Mucosa of stomach (tissue), 1 donor: ENCODE measurements around the gene HPDL.

Experiments
- H3K27me3 ChIP-seq: one replicate; pipeline ENCODE4 v1.7.0; 2013; ENCODE audit warnings: mild to moderate bottlenecking, low read length; ENCODE audit not compliant: control insufficient read depth, insufficient read depth
- H3K36me3 ChIP-seq: one replicate; pipeline ENCODE4 v1.7.0; 2013; ENCODE audit warnings: low read length; ENCODE audit not compliant: control insufficient read depth, insufficient read depth
- H3K4me1 ChIP-seq: one replicate; pipeline ENCODE4 v1.7.0; 2013; ENCODE audit warnings: mild to moderate bottlenecking, low read length; ENCODE audit not compliant: control insufficient read depth, insufficient read depth
- H3K4me3 ChIP-seq: one replicate; pipeline ENCODE4 v1.7.0; 2013; ENCODE audit warnings: low read length
- H3K9ac ChIP-seq: one replicate; pipeline ENCODE4 v1.7.0; 2013; ENCODE audit warnings: mild to moderate bottlenecking, low read length, moderate library complexity
- H3K9me3 ChIP-seq: one replicate; pipeline ENCODE4 v1.7.0; 2013; ENCODE audit warnings: mild to moderate bottlenecking, low read length, moderate library complexity; ENCODE audit not compliant: control insufficient read depth
- donor health status: Pancreatic carcinoma.

Gene HPDL

GRCh38 chr1:45303520-45304310 is 23.0 kb upstream of the HPDL start:
- H3K4me1 ChIP-seq = peaks cover 10% of the 10 kb centered on the region
- H3K27me3 ChIP-seq = no peaks in the 10 kb centered on the region
- peak overlapping the region; percentile 79 for H3K9ac ChIP-seq
- no peaks in the 10 kb centered on the region for H3K9me3 ChIP-seq
- H3K4me3 ChIP-seq = peak overlapping the region; percentile 68
- no peaks in the 10 kb centered on the region for H3K36me3 ChIP-seq

DNA sequence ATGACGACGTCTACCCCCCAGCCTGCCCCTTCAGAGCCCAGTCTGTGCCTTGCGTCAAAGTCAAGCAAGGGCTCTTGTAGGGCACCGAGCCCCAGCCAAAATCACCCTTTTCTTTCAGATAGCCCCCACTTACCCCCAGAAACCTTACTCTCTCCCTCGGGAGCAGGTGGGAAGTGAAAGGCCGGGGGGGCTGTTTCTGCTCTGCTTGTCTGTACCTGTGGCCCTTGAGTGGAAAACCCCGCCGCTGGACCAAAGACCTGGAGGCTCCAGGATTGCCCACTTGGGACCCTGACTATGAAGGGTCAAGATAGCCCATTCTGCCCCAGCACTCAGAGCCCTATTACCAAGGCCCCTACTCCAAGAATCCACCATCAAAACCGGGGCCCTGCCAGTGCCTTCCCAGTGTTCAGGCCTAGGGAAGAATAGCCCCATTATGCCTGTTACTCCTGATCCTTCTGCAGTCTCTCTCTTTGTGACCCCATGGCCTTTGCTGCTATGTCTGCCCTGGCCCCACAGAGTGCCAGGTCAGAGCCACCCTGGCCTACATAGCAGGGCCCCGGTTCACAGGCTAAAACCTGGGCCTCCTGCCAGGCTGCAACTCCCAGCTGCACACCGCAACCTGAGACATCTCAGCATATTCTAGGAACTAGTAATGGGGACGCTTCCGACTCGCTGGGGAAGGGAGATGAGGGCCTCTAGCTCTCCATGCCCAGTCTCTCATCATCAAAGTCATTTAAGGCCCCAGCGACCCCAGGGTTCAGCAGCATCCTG is 22.2 kb upstream of the HPDL start:
- Histone ChIP-seq H3K36me3 (no peaks in the 10 kb centered on the region), H3K9me3 (no peaks in the 10 kb centered on the region), H3K27me3 (no peaks in the 10 kb centered on the region), H3K9ac (peak overlapping the region; percentile 79), H3K4me3 (peak overlapping the region; percentile 37), H3K4me1 (peaks cover 10% of the 10 kb centered on the region)

GRCh38 chr1:45305231-45305630 is 21.5 kb upstream of the HPDL start:
- H3K4me1 ChIP-seq = peaks cover 10% of the 10 kb centered on the region
- H3K27me3 ChIP-seq = no peaks in the 10 kb centered on the region
- no peaks in the 10 kb centered on the region for H3K9me3 ChIP-seq
- no peaks in the 10 kb centered on the region for H3K36me3 ChIP-seq
- no peak overlapping the region for H3K4me3 ChIP-seq
- H3K9ac ChIP-seq = no peak overlapping the region

- H3K27me3 ChIP-seq = no peaks in the 10 kb centered on the region
- H3K9me3 ChIP-seq = no peaks in the 10 kb centered on the region
- no peaks in the 10 kb centered on the region for H3K36me3 ChIP-seq
- H3K4me3 ChIP-seq = no peak overlapping the region
- peaks cover 10% of the 10 kb centered on the region for H3K4me1 ChIP-seq
- no peak overlapping the region for H3K9ac ChIP-seq
These were observed 20.4 kb upstream of the HPDL start for GRCh38 chr1:45306319-45306718.

DNA sequence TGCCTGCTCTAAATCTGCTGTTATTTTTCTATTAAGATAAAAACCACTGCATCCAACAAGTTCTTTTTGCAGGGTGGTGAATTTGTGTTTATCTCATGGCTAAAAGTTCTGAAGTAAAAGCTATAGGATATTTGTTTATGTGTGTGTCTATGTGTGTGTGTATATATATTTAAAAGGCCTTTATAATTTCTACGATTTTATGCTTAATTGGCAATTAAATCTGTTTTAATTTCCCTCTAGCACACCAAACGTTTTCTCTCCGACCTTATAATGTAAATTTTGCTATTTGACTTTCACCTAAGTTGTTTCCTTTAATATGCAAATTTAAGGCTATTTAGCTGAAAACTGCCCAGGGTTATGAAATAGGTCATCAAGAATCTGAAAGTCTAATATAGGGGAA is 19.8 kb upstream of the HPDL start:
- no peaks in the 10 kb centered on the region for H3K36me3 ChIP-seq
- peaks cover 10% of the 10 kb centered on the region for H3K4me1 ChIP-seq
- no peak overlapping the region for H3K4me3 ChIP-seq
- H3K27me3 ChIP-seq = no peaks in the 10 kb centered on the region
- no peak overlapping the region for H3K9ac ChIP-seq
- H3K9me3 ChIP-seq = no peaks in the 10 kb centered on the region

DNA sequence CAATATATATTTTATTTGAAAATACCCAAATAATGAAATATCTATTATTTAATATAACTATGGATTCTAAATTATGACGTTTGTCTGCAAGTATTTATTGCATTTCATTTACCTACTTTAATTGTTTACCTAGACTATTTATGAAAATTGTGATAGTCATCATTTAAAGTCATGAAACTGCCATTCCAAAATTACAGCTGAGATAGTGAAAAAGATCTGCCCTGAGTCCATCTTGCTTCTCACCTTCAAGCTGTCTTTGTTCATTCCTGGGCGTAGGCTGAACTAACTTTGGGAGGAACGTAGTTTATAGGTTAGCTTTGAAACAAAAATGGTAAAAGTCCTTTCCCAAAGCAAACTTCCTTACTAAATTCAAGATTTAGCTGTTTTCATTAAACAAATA is 12.4 kb upstream of the HPDL start:
- no peaks in the 10 kb centered on the region for H3K9me3 ChIP-seq
- H3K4me1 ChIP-seq = peaks cover 11% of the 10 kb centered on the region
- H3K36me3 ChIP-seq = no peaks in the 10 kb centered on the region
- H3K9ac ChIP-seq = no peak overlapping the region
- H3K27me3 ChIP-seq = no peaks in the 10 kb centered on the region
- no peak overlapping the region for H3K4me3 ChIP-seq

DNA sequence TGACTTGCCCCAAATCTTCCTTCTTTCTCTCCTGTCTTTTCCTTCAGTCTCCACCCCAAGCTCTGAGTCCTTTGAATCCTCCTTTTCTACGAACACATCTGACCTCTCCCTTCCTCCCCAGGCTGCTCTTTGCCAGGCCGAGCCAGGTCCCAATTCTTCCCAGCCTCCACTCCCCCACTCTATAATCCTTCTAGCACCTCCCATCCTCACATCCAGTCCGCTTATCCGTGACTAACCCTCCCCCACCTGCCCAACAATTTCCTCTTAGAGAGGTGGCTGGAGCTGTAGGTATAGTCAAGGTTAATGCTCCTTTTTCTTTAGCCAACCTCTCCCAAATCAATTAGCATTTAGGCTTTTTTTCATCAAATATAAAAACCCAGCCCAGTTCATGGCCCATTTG is 9.5 kb upstream of the HPDL start:
- no peaks in the 10 kb centered on the region for H3K36me3 ChIP-seq
- H3K4me1 ChIP-seq = peaks cover 11% of the 10 kb centered on the region
- no peak overlapping the region for H3K9ac ChIP-seq
- H3K4me3 ChIP-seq = no peak overlapping the region
- no peaks in the 10 kb centered on the region for H3K9me3 ChIP-seq
- H3K27me3 ChIP-seq = no peaks in the 10 kb centered on the region

DNA sequence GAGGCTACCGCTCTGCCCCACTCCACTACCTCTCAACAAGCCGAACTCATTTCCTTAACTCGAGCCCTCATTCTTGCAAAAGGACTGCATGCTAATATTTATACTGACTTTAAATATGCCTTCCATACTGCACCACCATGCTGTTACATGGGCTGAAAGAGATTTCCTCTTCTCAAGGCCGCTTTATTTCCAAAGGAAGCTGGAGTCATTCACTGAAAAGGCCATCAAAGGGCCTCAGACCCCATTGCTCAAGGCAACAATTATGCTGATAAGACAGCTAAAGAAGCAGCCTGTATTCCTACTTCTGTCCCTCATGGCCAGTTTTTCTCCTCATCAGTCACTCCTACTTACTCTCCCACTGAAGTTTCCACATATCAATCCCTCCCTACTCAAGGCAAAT is 6.9 kb upstream of the HPDL start:
- no peak overlapping the region for H3K4me3 ChIP-seq
- no peaks in the 10 kb centered on the region for H3K9me3 ChIP-seq
- peaks cover 5% of the 10 kb centered on the region for H3K4me1 ChIP-seq
- H3K9ac ChIP-seq = no peak overlapping the region
- no peaks in the 10 kb centered on the region for H3K27me3 ChIP-seq
- no peaks in the 10 kb centered on the region for H3K36me3 ChIP-seq

- H3K9ac ChIP-seq = no peak overlapping the region
These were observed 5.3 kb upstream of the HPDL start for GRCh38 chr1:45321444-45321843.

GRCh38 chr1:45322486-45323040 is 4.1 kb upstream of the HPDL start:
- Histone ChIP-seq H3K36me3 (no peaks in the 10 kb centered on the region), H3K4me3 (no peak overlapping the region), H3K4me1 (peaks cover 8% of the 10 kb centered on the region), H3K9me3 (no peaks in the 10 kb centered on the region), H3K9ac (no peak overlapping the region), H3K27me3 (no peaks in the 10 kb centered on the region)

More at GRCh38 chr1:45321444-45321843, 5.3 kb upstream of the HPDL start:
- Histone ChIP-seq H3K4me1 (no peaks in the 10 kb centered on the region), H3K36me3 (no peaks in the 10 kb centered on the region), H3K27me3 (no peaks in the 10 kb centered on the region), H3K4me3 (no peak overlapping the region), H3K9me3 (no peaks in the 10 kb centered on the region)

DNA sequence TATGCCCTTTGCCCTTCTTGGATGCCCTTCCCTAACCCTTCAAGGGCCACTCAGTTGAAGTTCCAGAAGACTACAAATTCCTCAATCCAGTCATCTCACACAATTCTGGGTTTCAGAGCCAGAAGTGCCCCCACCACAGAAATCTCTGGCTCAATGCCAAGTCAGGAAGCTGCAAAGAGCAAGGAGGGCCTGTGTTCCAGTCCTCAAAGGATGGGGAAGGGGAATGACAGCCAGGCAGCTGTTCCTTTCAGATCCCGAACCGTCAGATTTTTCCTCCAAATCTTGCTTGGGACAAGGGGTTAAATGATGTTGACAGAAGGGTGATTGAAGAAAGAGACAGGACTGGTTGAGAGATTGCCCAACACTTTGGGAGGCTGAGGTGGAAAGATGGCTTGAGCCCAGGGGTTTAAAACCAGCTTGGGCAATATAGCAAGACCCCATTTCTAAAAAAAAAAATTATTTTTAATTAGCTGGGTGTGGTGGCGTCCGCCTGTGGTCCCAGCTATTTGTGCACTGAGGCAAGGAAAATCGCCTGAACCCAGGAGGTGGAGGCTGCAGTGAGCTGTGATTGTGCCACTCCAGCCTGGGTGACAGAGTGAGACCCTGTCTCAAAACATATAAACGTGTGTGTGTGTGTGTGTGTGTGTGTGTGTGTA is 716 bp upstream of the HPDL start:
- Histone ChIP-seq H3K36me3 (no peaks in the 10 kb centered on the region), H3K4me1 (peaks cover 35% of the 10 kb centered on the region), H3K27me3 (no peaks in the 10 kb centered on the region), H3K9me3 (no peaks in the 10 kb centered on the region), H3K4me3 (no peak overlapping the region), H3K9ac (no peak overlapping the region)
